GM23338 (cell line): ENCODE data around the gene ODR4. TPM values are rescaled to one million over a fixed set of nuclear protein-coding genes. Genes with fewer than 3 reads are reported as not detected.
"Not testable (repeated sequence)": the region's sequence is repeated elsewhere in the genome, so short reads cannot be mapped to it uniquely, and the experiment has no call there.

Experiments
- ATAC-seq: fragments of 200-7000 bp; cut with Tn5 transposase; 3 replicates; pipeline ENCODE4 v1.9.1; 2020
- DNase-seq: peaks from one replicate; pipeline ENCODE4 v3.0.0-alpha.2; 2015; ENCODE audit warnings: low spot score
- H2AFZ ChIP-seq: fragments of 200-600 bp; sonication (generic); 2 replicates; pipeline ENCODE4 v1.8.0; 2016; ENCODE audit warnings: antibody characterized with exemption, mild to moderate bottlenecking, moderate library complexity
- H3F3A ChIP-seq: fragments of 200-600 bp; sonication (generic); replicated peaks from 2 replicates; pipeline ENCODE4 v1.8.0; 2017; ENCODE audit warnings: antibody characterized with exemption, mixed run types, low read depth
- H3K27ac ChIP-seq: fragments of 200-600 bp; sonication (generic); 2 replicates; pipeline ENCODE4 v1.6.1; 2016; ENCODE audit warnings: low read depth
- H3K27me3 ChIP-seq: fragments of 200-600 bp; sonication (generic); 2 replicates; pipeline ENCODE4 v1.8.0; 2016; ENCODE audit warnings: mild to moderate bottlenecking, mixed run types, moderate library complexity; ENCODE audit not compliant: insufficient read depth
- H3K36me3 ChIP-seq: fragments of 200-600 bp; sonication (generic); 2 replicates; pipeline ENCODE4 v1.8.0; 2016; ENCODE audit warnings: mild to moderate bottlenecking; ENCODE audit not compliant: insufficient read depth
- H3K4me1 ChIP-seq: fragments of 200-600 bp; sonication (generic); 2 replicates; pipeline ENCODE4 v1.8.0; 2016; ENCODE audit warnings: mild to moderate bottlenecking, moderate library complexity; ENCODE audit not compliant: insufficient read depth
- H3K4me2 ChIP-seq: fragments of 200-600 bp; sonication (generic); 2 replicates; pipeline ENCODE4 v1.7.1; 2017; ENCODE audit warnings: mixed run types
- H3K4me3 ChIP-seq: fragments of 200-600 bp; sonication (generic); 2 replicates; pipeline ENCODE4 v1.6.1; 2016; ENCODE audit warnings: mixed run types
- H3K79me2 ChIP-seq: fragments of 200-600 bp; sonication (generic); replicated peaks from 2 replicates; pipeline ENCODE4 v1.8.0; 2017; ENCODE audit warnings: mild to moderate bottlenecking; ENCODE audit not compliant: insufficient read depth
- H3K9me2 ChIP-seq: fragments of 200-600 bp; sonication (generic); 2 replicates; pipeline ENCODE4 v1.8.0; 2017; ENCODE audit not compliant: insufficient read depth
- H4K20me1 ChIP-seq: fragments of 200-600 bp; sonication (generic); replicated peaks from 2 replicates; pipeline ENCODE4 v1.8.0; 2017; ENCODE audit warnings: mild to moderate bottlenecking; ENCODE audit not compliant: insufficient read depth
- H3K27ac Mint-ChIP-seq: 2 replicates; pipeline ENCODE4 v1.8.0; 2020; ENCODE audit warnings: inconsistent platforms, mild to moderate bottlenecking, moderate library complexity, mixed read lengths
- H3K27me3 Mint-ChIP-seq: 3 replicates; pipeline ENCODE4 v1.8.0; 2022; ENCODE audit warnings: low read depth, mild to moderate bottlenecking, moderate library complexity, mixed read lengths, inconsistent platforms; ENCODE audit not compliant: insufficient read depth, poor library complexity
- H3K36me3 Mint-ChIP-seq: 3 replicates; pipeline ENCODE4 v1.8.0; 2021; ENCODE audit warnings: low read depth, mild to moderate bottlenecking, inconsistent platforms, moderate library complexity, mixed read lengths
- H3K4me1 Mint-ChIP-seq: 3 replicates; pipeline ENCODE4 v1.8.0; 2020; ENCODE audit warnings: mild to moderate bottlenecking, inconsistent platforms, mixed read lengths
- H3K4me3 Mint-ChIP-seq: 3 replicates; pipeline ENCODE4 v1.8.0; 2021; ENCODE audit warnings: moderate library complexity, mild to moderate bottlenecking, inconsistent platforms, mixed read lengths
- H3K9me3 Mint-ChIP-seq: 3 replicates; pipeline ENCODE4 v1.8.0; 2020; ENCODE audit warnings: moderate library complexity, mild to moderate bottlenecking, inconsistent platforms, mixed read lengths
- CREB1 ChIP-seq: fragments of 250-450 bp; sonication (Bioruptor Pico); IDR thresholded peaks from 2 replicates; pipeline ENCODE4 v1.5.0; 2020; ENCODE audit warnings: low read depth, mild to moderate bottlenecking, moderate library complexity
- CTCF ChIP-seq, 2 experiments: fragments of 200-600 bp in 1 of 2; sonication (generic) in 1 of 2; conservative IDR thresholded peaks; 2 replicates each; pipeline versions ENCODE4 v1.5.1 to v1.6.1; 2016 to 2017; ENCODE audit warnings: antibody characterized with exemption in 2 of 2, low read depth in 2 of 2, mild to moderate bottlenecking in 2 of 2, moderate library complexity in 1 of 2
- EZH2 ChIP-seq: fragments of 200-600 bp; sonication (generic); IDR thresholded peaks from one replicate; pipeline ENCODE4 v1.8.0; 2017; ENCODE audit warnings: antibody characterized with exemption, mild to moderate bottlenecking, low read depth; ENCODE audit not compliant: unreplicated experiment
- EZH2phosphoT487 ChIP-seq: fragments of 200-600 bp; sonication (generic); IDR thresholded peaks from one replicate; pipeline ENCODE4 v1.8.1; 2018; ENCODE audit warnings: antibody characterized with exemption; ENCODE audit not compliant: unreplicated experiment
- JUNB ChIP-seq: IDR thresholded peaks from one replicate; pipeline ENCODE4 v1.6.1; 2016; ENCODE audit warnings: antibody characterized with exemption; ENCODE audit not compliant: unreplicated experiment
- NANOG ChIP-seq: IDR thresholded peaks from 2 replicates; pipeline ENCODE4 v1.6.1; 2016; ENCODE audit warnings: antibody characterized with exemption, borderline replicate concordance
- POLR2AphosphoS5 ChIP-seq: IDR thresholded peaks from 2 replicates; pipeline ENCODE4 v1.6.1; 2016; ENCODE audit warnings: antibody characterized with exemption, low read depth
- STAT1 ChIP-seq: IDR thresholded peaks from one replicate; pipeline ENCODE4 v1.6.1; 2016; ENCODE audit warnings: antibody characterized with exemption; ENCODE audit not compliant: unreplicated experiment
- ZNF114 ChIP-seq: fragments of 250-450 bp; sonication (Bioruptor Pico); IDR thresholded peaks from 2 replicates; pipeline ENCODE4 v1.5.0; 2020; ENCODE audit warnings: mild to moderate bottlenecking, moderate library complexity
- ZNF331 ChIP-seq: fragments of 250-450 bp; sonication (Bioruptor Pico); IDR thresholded peaks from 2 replicates; pipeline ENCODE4 v1.5.0; 2020; ENCODE audit warnings: low read depth, mild to moderate bottlenecking, moderate library complexity
- ZNF462 ChIP-seq: fragments of 250-450 bp; sonication (Bioruptor Pico); IDR thresholded peaks from 2 replicates; pipeline ENCODE4 v1.5.0; 2020; ENCODE audit warnings: mild to moderate bottlenecking, moderate library complexity
- polyA plus RNA-seq: library from polyadenylated mRNA; unstranded; fragments of >200 nt; fragmentation: Nextera tagmentation; extraction: Ambion mirVana; gene quantifications from 2 replicates; pipeline ENCODE4 v1.2.1, GENCODE V29; 2016
- total RNA-seq: library from RNA; depleted of rRNA; stranded (reverse); fragments of >200 nt; shearing (Covaris generic); gene quantifications from 2 replicates; pipeline ENCODE4 v1.2.3, GENCODE V29; 2014
- TF ChIP-seq, protein P1 (sequence below): IDR thresholded peaks from one replicate; pipeline ENCODE4 v1.6.1; 2018; ENCODE audit warnings: antibody characterized with exemption; ENCODE audit not compliant: unreplicated experiment

ODR4 gene
- total and polyA plus RNA-seq, 2 experiments from 2014 or later: 17.3 to 18.9 TPM

- not testable (repeated sequence) for ATAC-seq, H3K27ac Mint-ChIP-seq, H3K4me2 ChIP-seq, H3K36me3 ChIP-seq, H3K27ac ChIP-seq, H2AFZ ChIP-seq, H3F3A ChIP-seq, H3K9me3 Mint-ChIP-seq, H3K27me3 Mint-ChIP-seq, H4K20me1 ChIP-seq, H3K9me2 ChIP-seq, H3K27me3 ChIP-seq, H3K4me3 Mint-ChIP-seq, H3K4me3 ChIP-seq, H3K36me3 Mint-ChIP-seq, H3K79me2 ChIP-seq, DNase-seq, H3K4me1 ChIP-seq, H3K4me1 Mint-ChIP-seq
Observed at GRCh38 chr1:186459161-186459560, 83.5 kb downstream of the ODR4 start.

GRCh38 chr1:186461014-186461413, 85.4 kb downstream of the ODR4 start, which contains the start of gene PDC:
PDC (minus strand) TSS chr1:186461114; CDS start chr1:186449459, 11,655 bp downstream.
- no peak for ATAC-seq
- no peaks in the 10 kb centered on the region for H3K9me3 Mint-ChIP-seq
- no peaks in the 10 kb centered on the region for H3K36me3 Mint-ChIP-seq
- TF ChIP-seq JUNB: no peak
- TF ChIP-seq ZNF331: no peak
- TF ChIP-seq CREB1 (CRISPR knock-in tag): no peak
- TF ChIP-seq ZNF114 (CRISPR knock-in tag): no peak
- TF ChIP-seq NANOG: no peak
- no peak for TF ChIP-seq STAT1
- no peak for TF ChIP-seq EZH2
- TF ChIP-seq CTCF (conservative IDR thresholded peaks at IDR 0.05; ENCODE audit: low read depth in 2 of 2): no peak
- no peak for TF ChIP-seq ZNF462
- TF ChIP-seq EZH2phosphoT487: no peak
- TF ChIP-seq, protein P1, sequence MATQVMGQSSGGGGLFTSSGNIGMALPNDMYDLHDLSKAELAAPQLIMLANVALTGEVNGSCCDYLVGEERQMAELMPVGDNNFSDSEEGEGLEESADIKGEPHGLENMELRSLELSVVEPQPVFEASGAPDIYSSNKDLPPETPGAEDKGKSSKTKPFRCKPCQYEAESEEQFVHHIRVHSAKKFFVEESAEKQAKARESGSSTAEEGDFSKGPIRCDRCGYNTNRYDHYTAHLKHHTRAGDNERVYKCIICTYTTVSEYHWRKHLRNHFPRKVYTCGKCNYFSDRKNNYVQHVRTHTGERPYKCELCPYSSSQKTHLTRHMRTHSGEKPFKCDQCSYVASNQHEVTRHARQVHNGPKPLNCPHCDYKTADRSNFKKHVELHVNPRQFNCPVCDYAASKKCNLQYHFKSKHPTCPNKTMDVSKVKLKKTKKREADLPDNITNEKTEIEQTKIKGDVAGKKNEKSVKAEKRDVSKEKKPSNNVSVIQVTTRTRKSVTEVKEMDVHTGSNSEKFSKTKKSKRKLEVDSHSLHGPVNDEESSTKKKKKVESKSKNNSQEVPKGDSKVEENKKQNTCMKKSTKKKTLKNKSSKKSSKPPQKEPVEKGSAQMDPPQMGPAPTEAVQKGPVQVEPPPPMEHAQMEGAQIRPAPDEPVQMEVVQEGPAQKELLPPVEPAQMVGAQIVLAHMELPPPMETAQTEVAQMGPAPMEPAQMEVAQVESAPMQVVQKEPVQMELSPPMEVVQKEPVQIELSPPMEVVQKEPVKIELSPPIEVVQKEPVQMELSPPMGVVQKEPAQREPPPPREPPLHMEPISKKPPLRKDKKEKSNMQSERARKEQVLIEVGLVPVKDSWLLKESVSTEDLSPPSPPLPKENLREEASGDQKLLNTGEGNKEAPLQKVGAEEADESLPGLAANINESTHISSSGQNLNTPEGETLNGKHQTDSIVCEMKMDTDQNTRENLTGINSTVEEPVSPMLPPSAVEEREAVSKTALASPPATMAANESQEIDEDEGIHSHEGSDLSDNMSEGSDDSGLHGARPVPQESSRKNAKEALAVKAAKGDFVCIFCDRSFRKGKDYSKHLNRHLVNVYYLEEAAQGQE: no peak
- no peak for TF ChIP-seq POLR2AphosphoS5

More at GRCh38 chr1:186461014-186461413, 85.4 kb downstream of the ODR4 start, which contains the start of gene PDC:
- Mint-ChIP-seq H3K4me3 (no peak within 1 kb of the TSS), H3K27me3 (no peaks in the 10 kb centered on the region), H3K4me1 (peaks cover 6% of the 10 kb centered on the region; the same call in 2 of the 3 replicates), H3K27ac (no peak within 1 kb of the TSS)
- H3K27ac ChIP-seq: no peak within 1 kb of the TSS
- no peak within 1 kb of the TSS for H3K4me3 ChIP-seq
- no peaks in the 10 kb centered on the region for H3F3A ChIP-seq
- no peak within 1 kb of the TSS for H2AFZ ChIP-seq
- no peak for DNase-seq
- no peak within 1 kb of the TSS for H3K4me2 ChIP-seq
- no peaks in the 10 kb centered on the region for H3K4me1 ChIP-seq
- H3K9me2 ChIP-seq: no peaks in the 10 kb centered on the region
- no peaks in the 10 kb centered on the region for H3K36me3 ChIP-seq
- H4K20me1 ChIP-seq: no peaks in the 10 kb centered on the region
- H3K27me3 ChIP-seq: no peaks in the 10 kb centered on the region
- no peaks in the 10 kb centered on the region for H3K79me2 ChIP-seq
